H1 (cell line): ENCODE results near the gene DLG1. TPM values are rescaled to one million over a fixed set of nuclear protein-coding genes. Genes with fewer than 3 reads are reported as not detected.

ENCODE experiments used
- EGR1 ChIP-seq: IDR thresholded peaks from 2 replicates; pipeline ENCODE4 v1.6.1; 2011; ENCODE audit warnings: low read depth, low read length, borderline replicate concordance
- KDM5A ChIP-seq: fragments of 200-600 bp; IDR thresholded peaks from 2 replicates; pipeline ENCODE4 v1.7.1; 2012; ENCODE audit warnings: mild to moderate bottlenecking, low read length, inconsistent platforms, mixed read lengths
- RXRA ChIP-seq: IDR thresholded peaks from 2 replicates; pipeline ENCODE4 v1.6.1; 2011; ENCODE audit warnings: low read depth, mild to moderate bottlenecking, low read length, moderate library complexity; ENCODE audit not compliant: insufficient read depth
- SUZ12 ChIP-seq: fragments of 200-600 bp; sonication (generic); IDR thresholded peaks from 2 replicates; pipeline ENCODE4 v1.6.1; 2012; ENCODE audit warnings: mild to moderate bottlenecking, inconsistent platforms, low read length, moderate library complexity, mixed read lengths
- polyA plus RNA-seq, 7 experiments: library from polyadenylated mRNA; depleted of rRNA in 3 of 7; stranded (reverse) in 5 of 7; unstranded in 2 of 7; fragments of >200 nt in 5 of 7; fragments of 200-250 nt in 2 of 7; gene quantifications; 1 replicate in 5 of 7; 2 replicates in 1 of 7; 4 replicates in 1 of 7; pipeline versions ENCODE4 v1.2.1 to v1.2.3, GENCODE V29; 2011 to 2013; ENCODE audit warnings: missing spikeins in 2 of 7, mixed read lengths in 2 of 7
- total RNA-seq: library from RNA; stranded (reverse); fragmentation: NEBNext Ultra II Directional; extraction: Animal tissue kit (Norgen Biotek cat#: 25700); gene quantifications from 2 replicates; pipeline ENCODE4 v1.2.1, GENCODE V29; 2021
- TF ChIP-seq, protein P1 (sequence below): IDR thresholded peaks from 2 replicates; pipeline ENCODE4 v1.6.1; 2012; ENCODE audit warnings: inconsistent platforms

The DLG1 gene
- total and polyA plus RNA-seq, 2 of the 8 experiments (the other 6 are each of a cell fraction or from before 2014, with no cell fraction given) = 13.4 to 78.8 TPM

DNA sequence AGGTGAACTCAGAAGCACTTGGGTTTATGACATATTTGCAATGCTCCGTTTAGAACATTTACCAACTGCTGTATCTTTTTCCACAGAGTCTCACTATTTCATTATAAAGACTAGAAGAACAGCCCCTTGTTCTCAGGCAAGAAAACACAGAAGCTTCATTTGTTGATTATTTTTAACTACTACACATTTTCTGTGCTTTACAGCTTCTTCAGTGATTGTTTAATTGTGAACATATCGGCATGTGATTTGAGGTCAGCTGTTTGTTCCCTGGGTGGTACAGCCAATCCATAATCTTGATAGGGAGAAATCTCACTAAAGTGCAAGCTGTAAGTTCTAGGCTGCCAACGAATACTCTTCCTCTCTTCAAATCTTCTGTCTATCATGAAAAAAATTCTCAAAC, 31.0 kb upstream of the DLG1 start (continued):
- TF ChIP-seq, protein P1, sequence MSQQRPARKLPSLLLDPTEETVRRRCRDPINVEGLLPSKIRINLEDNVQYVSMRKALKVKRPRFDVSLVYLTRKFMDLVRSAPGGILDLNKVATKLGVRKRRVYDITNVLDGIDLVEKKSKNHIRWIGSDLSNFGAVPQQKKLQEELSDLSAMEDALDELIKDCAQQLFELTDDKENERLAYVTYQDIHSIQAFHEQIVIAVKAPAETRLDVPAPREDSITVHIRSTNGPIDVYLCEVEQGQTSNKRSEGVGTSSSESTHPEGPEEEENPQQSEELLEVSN = no peak
- TF ChIP-seq EGR1 (no peak), RXRA (no peak), KDM5A (no peak), SUZ12 (no peak)
